K562 (cell line): Measurements from ENCODE around the gene STX3. TPM values are rescaled to one million over a fixed set of nuclear protein-coding genes. Genes with fewer than 3 reads are reported as not detected.

Experiments
- CREM ChIP-seq: IDR thresholded peaks from 2 replicates; pipeline ENCODE4 v1.6.1; 2014; ENCODE audit warnings: antibody characterized with exemption, low read depth
- HSF4 ChIP-seq: fragments of 250-450 bp; sonication (Bioruptor Pico); IDR thresholded peaks from 2 replicates; pipeline ENCODE4 v2.1.2; 2022; ENCODE audit warnings: mild to moderate bottlenecking, moderate library complexity, borderline replicate concordance
- MYC ChIP-seq, 2 experiments: fragments of 250-450 bp in 1 of 2; sonication (Bioruptor Pico) in 1 of 2; IDR thresholded peaks; 2 replicates each; pipeline versions ENCODE4 v1.5.1 to v1.6.1; 2012 to 2021; ENCODE audit warnings: low read depth in 2 of 2, borderline replicate concordance in 1 of 2, improper control_type of control experiment in 1 of 2, low read length in 1 of 2, mild to moderate bottlenecking in 1 of 2, moderate library complexity in 1 of 2
- POLR3G ChIP-seq: IDR thresholded peaks from 2 replicates; pipeline ENCODE4 v1.6.1; 2011; ENCODE audit not compliant: insufficient read length, insufficient replicate concordance; ENCODE audit errors: extremely low read depth
- SLC30A9 ChIP-seq: fragments of 250-450 bp; sonication (Bioruptor Pico); IDR thresholded peaks from 2 replicates; pipeline ENCODE4 v1.8.0; 2022; ENCODE audit warnings: mild to moderate bottlenecking, moderate library complexity
- ZNF561 ChIP-seq: fragments of 450-650 bp; formaldehyde crosslinking; conservative IDR thresholded peaks from 2 replicates; pipeline ENCODE4 v1.4.0; 2020; ENCODE audit warnings: mild to moderate bottlenecking, moderate library complexity
- polyA plus RNA-seq, 8 experiments: library from polyadenylated mRNA; depleted of rRNA in 4 of 8; stranded (reverse) in 5 of 8; unstranded in 3 of 8; fragments of >200 nt; fragmentation: Nextera tagmentation in 2 of 8; fragmentation: Illumina TruSeq in 1 of 8; extraction: Ambion mirVana in 2 of 8; extraction: Trizol in 1 of 8; gene quantifications; 2 replicates each; pipeline versions ENCODE4 v1.2.1 to v1.2.3, GENCODE V29; 2011 to 2014; ENCODE audit warnings: inconsistent platforms in 1 of 8, missing spikeins in 1 of 8
- total RNA-seq, 7 experiments: library from RNA; depleted of rRNA in 6 of 7; stranded (reverse); fragments of >200 nt in 6 of 7; fragmentation: Illumina TruSeq in 2 of 7; extraction: Trizol in 2 of 7; gene quantifications; 2 replicates each; pipeline versions ENCODE4 v1.2.1 to v1.2.3, GENCODE V29; 2011 to 2021; ENCODE audit warnings: low replicate concordance in 1 of 7
- TF ChIP-seq, protein P1 (sequence below): sonication (generic); formaldehyde crosslinking; IDR thresholded peaks from 2 replicates; pipeline ENCODE4 v1.8.0; 2022; ENCODE audit warnings: missing genetic modification reagents, mild to moderate bottlenecking, borderline replicate concordance
- TF ChIP-seq, protein P2 (sequence below): sonication (generic); IDR thresholded peaks from 2 replicates; pipeline ENCODE4 v1.6.1; 2016

STX3 gene
- total and polyA plus RNA-seq, 9 of the 15 experiments (the other 6 are each of a cell fraction or from before 2014, with no cell fraction given), result 12.0 to 91.6 (median 48.7) TPM

DNA sequence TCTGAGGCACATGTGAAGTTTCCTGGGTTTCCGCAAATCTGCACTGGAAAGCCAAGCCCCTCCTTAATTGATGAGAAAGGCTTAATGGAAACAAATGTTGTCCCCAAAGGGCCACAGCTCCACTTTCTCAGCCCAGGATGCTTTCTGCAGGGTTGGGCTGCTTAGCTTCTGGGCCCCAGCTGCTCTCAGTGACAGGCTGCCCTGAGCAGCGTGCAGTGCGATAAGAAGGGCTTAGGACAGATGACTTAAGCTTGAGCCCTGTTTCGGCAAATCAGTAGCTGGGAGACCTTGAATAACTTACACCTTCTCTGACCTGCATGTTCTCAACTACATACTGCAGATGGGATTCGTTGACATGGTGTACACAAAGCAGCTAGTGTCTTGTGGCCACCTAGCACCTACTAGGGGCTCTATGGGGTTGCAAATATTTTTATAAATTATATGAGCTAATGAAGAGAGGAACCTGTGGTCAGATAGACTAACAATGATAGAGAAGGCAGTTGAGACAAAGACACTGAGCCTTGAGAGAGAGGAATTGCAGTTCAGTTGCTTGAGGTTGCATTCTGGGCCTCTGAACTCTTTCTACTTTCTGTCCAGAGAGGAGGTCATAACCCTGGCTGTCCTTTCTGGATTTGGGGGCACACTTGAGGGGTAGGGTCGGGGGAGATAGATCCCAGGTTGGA, 11.5 kb downstream of the STX3 start (continued):
- TF ChIP-seq, protein P1, sequence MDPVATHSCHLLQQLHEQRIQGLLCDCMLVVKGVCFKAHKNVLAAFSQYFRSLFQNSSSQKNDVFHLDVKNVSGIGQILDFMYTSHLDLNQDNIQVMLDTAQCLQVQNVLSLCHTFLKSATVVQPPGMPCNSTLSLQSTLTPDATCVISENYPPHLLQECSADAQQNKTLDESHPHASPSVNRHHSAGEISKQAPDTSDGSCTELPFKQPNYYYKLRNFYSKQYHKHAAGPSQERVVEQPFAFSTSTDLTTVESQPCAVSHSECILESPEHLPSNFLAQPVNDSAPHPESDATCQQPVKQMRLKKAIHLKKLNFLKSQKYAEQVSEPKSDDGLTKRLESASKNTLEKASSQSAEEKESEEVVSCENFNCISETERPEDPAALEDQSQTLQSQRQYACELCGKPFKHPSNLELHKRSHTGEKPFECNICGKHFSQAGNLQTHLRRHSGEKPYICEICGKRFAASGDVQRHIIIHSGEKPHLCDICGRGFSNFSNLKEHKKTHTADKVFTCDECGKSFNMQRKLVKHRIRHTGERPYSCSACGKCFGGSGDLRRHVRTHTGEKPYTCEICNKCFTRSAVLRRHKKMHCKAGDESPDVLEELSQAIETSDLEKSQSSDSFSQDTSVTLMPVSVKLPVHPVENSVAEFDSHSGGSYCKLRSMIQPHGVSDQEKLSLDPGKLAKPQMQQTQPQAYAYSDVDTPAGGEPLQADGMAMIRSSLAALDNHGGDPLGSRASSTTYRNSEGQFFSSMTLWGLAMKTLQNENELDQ (CRISPR knock-in tag), result no peak
- TF ChIP-seq ZNF561 (CRISPR knock-in tag) (no peak), POLR3G (no peak), MYC (IDR thresholded peaks at IDR 0.05; ENCODE audit: low read depth, low read length) (no peak), MYC (CRISPR knock-in tag; IDR thresholded peaks at IDR 0.05; ENCODE audit: borderline replicate concordance, low read depth) (no peak), HSF4 (no peak), CREM (peak; percentile 39; the same call in 1 of the 2 replicates), SLC30A9 (CRISPR knock-in tag) (no peak)
- TF ChIP-seq, protein P2, sequence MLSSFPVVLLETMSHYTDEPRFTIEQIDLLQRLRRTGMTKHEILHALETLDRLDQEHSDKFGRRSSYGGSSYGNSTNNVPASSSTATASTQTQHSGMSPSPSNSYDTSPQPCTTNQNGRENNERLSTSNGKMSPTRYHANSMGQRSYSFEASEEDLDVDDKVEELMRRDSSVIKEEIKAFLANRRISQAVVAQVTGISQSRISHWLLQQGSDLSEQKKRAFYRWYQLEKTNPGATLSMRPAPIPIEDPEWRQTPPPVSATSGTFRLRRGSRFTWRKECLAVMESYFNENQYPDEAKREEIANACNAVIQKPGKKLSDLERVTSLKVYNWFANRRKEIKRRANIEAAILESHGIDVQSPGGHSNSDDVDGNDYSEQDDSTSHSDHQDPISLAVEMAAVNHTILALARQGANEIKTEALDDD, result 0 out of 2 replicates have a peak, but pooled peaks have one; percentile 39
